Endothelial cell of umbilical vein (primary cell): ENCODE data around the gene MARCHF9. TPM values are rescaled to one million over a fixed set of nuclear protein-coding genes. Genes with fewer than 3 reads are reported as not detected.

Experiments used
- BruUV-seq: library from RNA; stranded (reverse); fragments of 400-500 nt; replicated peaks from 2 replicates; lab custom pipeline; 2021; lab: Mats Ljungman, UMichigan
- CTCF ChIA-PET: fragments of 300-600, 350-600 bp; sonication (Branson Sonifier 250); formaldehyde crosslinking; loops from one replicate; lab custom pipeline; 2021; ENCODE audit warnings: antibody characterized with exemption, inconsistent platforms; lab: Charles Lee
- POLR2A ChIA-PET: fragments of 300-600, 350-600 bp; sonication (Branson Sonifier 250); formaldehyde crosslinking; loops from one replicate; lab custom pipeline; 2021; ENCODE audit warnings: antibody characterized with exemption, inconsistent platforms; lab: Charles Lee
- DNase-seq: peaks from one replicate; pipeline ENCODE4 v3.0.0-alpha.2; 2011; ENCODE audit warnings: low read depth, low spot score
- FAIRE-seq: peaks from 2 replicates; lab custom pipeline; 2011; peaks lifted over from hg19 to GRCh38; lab: Jason Lieb, UNC
- H2AFZ ChIP-seq: 2 replicates; pipeline ENCODE4 v1.6.0; 2012; ENCODE audit warnings: low read depth, low read length, control low read depth, inconsistent platforms
- H3K27ac ChIP-seq: 2 replicates; pipeline ENCODE4 v1.5.1; 2011; ENCODE audit warnings: low read depth, mild to moderate bottlenecking, control low read depth, low read length, moderate library complexity; ENCODE audit not compliant: insufficient read depth
- H3K27me3 ChIP-seq, 2 experiments: 2 replicates each; pipeline versions ENCODE4 v1.6.0 to v1.6.1; 2011; ENCODE audit warnings: low read length in 2 of 2, mixed read lengths in 1 of 2; ENCODE audit not compliant: control insufficient read depth in 2 of 2, insufficient read depth in 2 of 2
- H3K36me3 ChIP-seq, 2 experiments: 2 replicates in 1 of 2; 3 replicates in 1 of 2; pipeline ENCODE4 v1.5.1; 2011; ENCODE audit warnings: low read length in 2 of 2, mild to moderate bottlenecking in 1 of 2, moderate library complexity in 1 of 2; ENCODE audit not compliant: control insufficient read depth in 2 of 2, insufficient read depth in 2 of 2; ENCODE audit errors: extremely low read depth in 1 of 2
- H3K4me1 ChIP-seq: 3 replicates; pipeline ENCODE4 v1.5.1; 2011; ENCODE audit warnings: mild to moderate bottlenecking, low read length; ENCODE audit not compliant: control insufficient read depth, insufficient read depth; ENCODE audit errors: extremely low read depth
- H3K4me2 ChIP-seq: 2 replicates; pipeline ENCODE4 v1.6.1; 2011; ENCODE audit warnings: low read length, control low read depth, mixed read lengths; ENCODE audit not compliant: insufficient read depth
- H3K4me3 ChIP-seq, 3 experiments: fragments of 200-600 bp in 1 of 3; sonication (generic), shearing (Covaris generic) in 1 of 3; replicated peaks in 1 of 3; 2 replicates each; pipeline ENCODE4 v1.5.1; 2011 to 2016; ENCODE audit warnings: control low read depth in 3 of 3, low read length in 3 of 3, mild to moderate bottlenecking in 2 of 3, inconsistent platforms in 1 of 3, low read depth in 1 of 3, moderate library complexity in 1 of 3; ENCODE audit not compliant: insufficient read depth in 1 of 3
- H3K79me2 ChIP-seq: 2 replicates; pipeline ENCODE4 v1.6.0; 2012; ENCODE audit warnings: low read length, inconsistent platforms; ENCODE audit not compliant: control insufficient read depth, insufficient read depth
- H3K9ac ChIP-seq: replicated peaks from 2 replicates; pipeline ENCODE3; 2011; ENCODE audit warnings: low read length, control low read depth; ENCODE audit not compliant: insufficient read depth; ENCODE audit errors: extremely low read depth
- H3K9me1 ChIP-seq: replicated peaks from 3 replicates; pipeline ENCODE4 v1.6.0; 2011; ENCODE audit warnings: mild to moderate bottlenecking, low read length; ENCODE audit not compliant: control insufficient read depth, insufficient read depth; ENCODE audit errors: extremely low read depth
- H3K9me3 ChIP-seq: replicated peaks from 2 replicates; pipeline ENCODE4 v1.5.1; 2012; ENCODE audit warnings: low read length, inconsistent platforms; ENCODE audit not compliant: control insufficient read depth, insufficient read depth
- H4K20me1 ChIP-seq: replicated peaks from 2 replicates; pipeline ENCODE3; 2011; ENCODE audit warnings: mild to moderate bottlenecking, low read length; ENCODE audit not compliant: control insufficient read depth, insufficient read depth; ENCODE audit errors: extremely low read depth
- EZH2 ChIP-seq: IDR thresholded peaks from 2 replicates; pipeline ENCODE4 v1.6.1; 2012; ENCODE audit warnings: borderline replicate concordance, low read depth, mild to moderate bottlenecking, moderate library complexity, low read length, inconsistent platforms; ENCODE audit not compliant: severe bottlenecking
- FOS ChIP-seq: IDR thresholded peaks from 2 replicates; pipeline ENCODE4 v1.6.1; 2011; ENCODE audit warnings: mild to moderate bottlenecking, low read length, moderate library complexity, borderline replicate concordance; ENCODE audit not compliant: insufficient read depth
- GATA2 ChIP-seq: IDR thresholded peaks from 2 replicates; pipeline ENCODE4 v1.7.0; 2011; ENCODE audit warnings: low read depth, mild to moderate bottlenecking, moderate library complexity, mixed read lengths, low read length; ENCODE audit not compliant: insufficient read length, insufficient read depth
- JUN ChIP-seq: IDR thresholded peaks from 2 replicates; pipeline ENCODE4 v1.6.1; 2011; ENCODE audit warnings: borderline replicate concordance, low read depth; ENCODE audit not compliant: insufficient read length, insufficient read depth
- MYC ChIP-seq: IDR thresholded peaks from one replicate; pipeline ENCODE4 v1.6.1; 2011; ENCODE audit warnings: mild to moderate bottlenecking, low read depth, low read length
- POLR2A ChIP-seq: IDR thresholded peaks from 2 replicates; pipeline ENCODE4 v1.6.1; 2012; ENCODE audit warnings: low read depth, mild to moderate bottlenecking, control low read depth, low read length
- POLR2AphosphoS5 ChIP-seq: IDR thresholded peaks from 2 replicates; pipeline ENCODE4 v1.6.1; 2012; ENCODE audit warnings: low read depth, mild to moderate bottlenecking, control low read depth, low read length, moderate library complexity; ENCODE audit not compliant: insufficient read depth
- dilution Hi-C: fragments of 300-500 bp; cut with MboI; formaldehyde crosslinking; loops from one replicate; pipeline ENCODE4 v1.15.0; 2019; ENCODE audit warnings: low sequenced_read_pairs; ENCODE audit not compliant: extremely low pct_ligation_motif_present
- intact Hi-C: fragments of 100-400 bp; cut with micrococcal nuclease; formaldehyde crosslinking; loops from one replicate; pipeline ENCODE4 v1.10.0; 2022
- polyA plus RNA-seq, 4 experiments: library from polyadenylated mRNA; depleted of rRNA in 3 of 4; stranded (reverse) in 3 of 4; unstranded in 1 of 4; fragments of >200 nt; gene quantifications; 2 replicates each; pipeline versions ENCODE4 v1.2.1 to v1.2.3, GENCODE V29; 2011 to 2012; ENCODE audit warnings: missing spikeins in 1 of 4
- total RNA-seq: library from RNA; stranded (reverse); gene quantifications from 2 replicates; pipeline ENCODE4 v1.2.3, GENCODE V29; 2021
- TF ChIP-seq, protein P1 (sequence below), 2 donors: IDR thresholded peaks; 1 replicate in 1 of 2; 2 replicates in 1 of 2; pipeline ENCODE4 v1.5.1; 2011; ENCODE audit warnings: low read length in 2 of 2, mild to moderate bottlenecking in 2 of 2, moderate library complexity in 2 of 2, control low read depth in 1 of 2, inconsistent platforms in 1 of 2, low read depth in 1 of 2; ENCODE audit not compliant: insufficient read depth in 1 of 2; ENCODE audit errors: extremely low read depth in 1 of 2
- TF ChIP-seq, protein P2 (sequence below): IDR thresholded peaks from 2 replicates; pipeline ENCODE4 v1.6.1; 2011; ENCODE audit not compliant: insufficient read depth, insufficient read length

The MARCHF9 gene
- total and polyA plus RNA-seq, 2 donors (not counting 3 experiments of a cell fraction or from before 2014, with no cell fraction given) = 4.6 to 4.8 TPM

DNA sequence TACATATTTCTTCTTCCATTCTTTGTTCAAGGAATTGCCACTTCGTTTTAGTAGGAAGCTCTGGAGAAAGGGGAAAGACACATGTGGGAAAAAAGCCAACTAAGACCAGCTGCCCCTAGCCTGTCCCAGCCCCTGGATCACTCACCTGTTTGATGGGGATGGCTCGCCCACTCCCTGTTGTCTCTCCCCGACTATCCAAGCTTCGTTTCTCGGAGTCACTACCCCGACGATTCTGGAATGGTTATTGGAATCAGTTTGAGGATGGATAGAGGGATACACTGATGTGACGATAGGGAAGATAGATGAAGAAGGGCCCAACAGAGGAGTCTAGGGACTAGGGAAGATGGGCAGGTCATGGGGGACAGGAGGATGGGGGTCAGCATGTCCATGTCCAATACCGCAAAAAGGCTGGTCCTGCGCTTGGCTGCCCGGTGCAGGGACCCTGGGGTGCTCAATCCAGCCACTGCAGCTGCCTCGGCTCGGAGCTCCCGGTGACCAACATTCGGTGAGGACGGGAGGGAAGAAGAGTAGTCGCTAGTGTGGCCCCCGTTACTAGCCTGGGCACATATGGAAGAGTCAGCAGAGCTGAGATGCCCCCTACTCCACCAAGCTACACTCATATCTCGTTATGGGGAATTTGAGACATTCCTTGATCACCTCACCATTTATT lies 23.4 kb upstream of the MARCHF9 start:
- H3K4me3 ChIP-seq = no peak overlapping the region
- TF ChIP-seq, protein P1, sequence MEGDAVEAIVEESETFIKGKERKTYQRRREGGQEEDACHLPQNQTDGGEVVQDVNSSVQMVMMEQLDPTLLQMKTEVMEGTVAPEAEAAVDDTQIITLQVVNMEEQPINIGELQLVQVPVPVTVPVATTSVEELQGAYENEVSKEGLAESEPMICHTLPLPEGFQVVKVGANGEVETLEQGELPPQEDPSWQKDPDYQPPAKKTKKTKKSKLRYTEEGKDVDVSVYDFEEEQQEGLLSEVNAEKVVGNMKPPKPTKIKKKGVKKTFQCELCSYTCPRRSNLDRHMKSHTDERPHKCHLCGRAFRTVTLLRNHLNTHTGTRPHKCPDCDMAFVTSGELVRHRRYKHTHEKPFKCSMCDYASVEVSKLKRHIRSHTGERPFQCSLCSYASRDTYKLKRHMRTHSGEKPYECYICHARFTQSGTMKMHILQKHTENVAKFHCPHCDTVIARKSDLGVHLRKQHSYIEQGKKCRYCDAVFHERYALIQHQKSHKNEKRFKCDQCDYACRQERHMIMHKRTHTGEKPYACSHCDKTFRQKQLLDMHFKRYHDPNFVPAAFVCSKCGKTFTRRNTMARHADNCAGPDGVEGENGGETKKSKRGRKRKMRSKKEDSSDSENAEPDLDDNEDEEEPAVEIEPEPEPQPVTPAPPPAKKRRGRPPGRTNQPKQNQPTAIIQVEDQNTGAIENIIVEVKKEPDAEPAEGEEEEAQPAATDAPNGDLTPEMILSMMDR (IDR thresholded peaks at IDR 0.05; ENCODE audit: extremely low read depth in 1 of 2, insufficient read depth in 1 of 2, low read depth in 1 of 2, low read length in 2 of 2) = no peak
- TF ChIP-seq, protein P2, sequence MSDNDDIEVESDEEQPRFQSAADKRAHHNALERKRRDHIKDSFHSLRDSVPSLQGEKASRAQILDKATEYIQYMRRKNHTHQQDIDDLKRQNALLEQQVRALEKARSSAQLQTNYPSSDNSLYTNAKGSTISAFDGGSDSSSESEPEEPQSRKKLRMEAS = no peak
- no peak for TF ChIP-seq JUN
- no peak for TF ChIP-seq EZH2
- no peak for TF ChIP-seq GATA2
- no peak for TF ChIP-seq POLR2AphosphoS5
- TF ChIP-seq POLR2A = no peak
- no peak for TF ChIP-seq MYC
- no peak for TF ChIP-seq FOS
- CTCF ChIA-PET = no interaction called here
- peaks cover 5% of the 10 kb centered on the region for H3K4me1 ChIP-seq
- H3K36me3 ChIP-seq = no peaks in the 10 kb centered on the region
- dilution Hi-C loops = no loop called here
- DNase-seq = no peak
- H3K79me2 ChIP-seq = no peaks in the 10 kb centered on the region
- POLR2A ChIA-PET = no interaction called here
- H4K20me1 ChIP-seq = no peaks in the 10 kb centered on the region
- H3K9ac ChIP-seq = no peak overlapping the region
- BruUV-seq = no TSS peak
- no peaks in the 10 kb centered on the region for H3K9me1 ChIP-seq
- no peaks in the 10 kb centered on the region for H3K9me3 ChIP-seq
- FAIRE-seq = no peak
- intact Hi-C loops = no loop called here
- no peak overlapping the region for H2AFZ ChIP-seq
- H3K4me2 ChIP-seq = no peak overlapping the region
- H3K27ac ChIP-seq = no peak overlapping the region
- H3K27me3 ChIP-seq = peaks cover 43 to 51% of the 10 kb centered on the region in 2 experiments
